Mucosa of stomach (tissue), 1 donor: ENCODE measurements around the gene ATP6V1C2.
"Not testable (repeated sequence)": the region's sequence is repeated elsewhere in the genome, so short reads cannot be mapped to it uniquely, and the experiment has no call there.

Experiments used
- H3K27me3 ChIP-seq: one replicate; pipeline ENCODE4 v1.7.0; 2013; ENCODE audit warnings: mild to moderate bottlenecking, low read length; ENCODE audit not compliant: control insufficient read depth, insufficient read depth
- H3K36me3 ChIP-seq: one replicate; pipeline ENCODE4 v1.7.0; 2013; ENCODE audit warnings: low read length; ENCODE audit not compliant: control insufficient read depth, insufficient read depth
- H3K4me1 ChIP-seq: one replicate; pipeline ENCODE4 v1.7.0; 2013; ENCODE audit warnings: mild to moderate bottlenecking, low read length; ENCODE audit not compliant: control insufficient read depth, insufficient read depth
- H3K4me3 ChIP-seq: one replicate; pipeline ENCODE4 v1.7.0; 2013; ENCODE audit warnings: low read length
- H3K9ac ChIP-seq: one replicate; pipeline ENCODE4 v1.7.0; 2013; ENCODE audit warnings: mild to moderate bottlenecking, low read length, moderate library complexity
- H3K9me3 ChIP-seq: one replicate; pipeline ENCODE4 v1.7.0; 2013; ENCODE audit warnings: mild to moderate bottlenecking, low read length, moderate library complexity; ENCODE audit not compliant: control insufficient read depth
- donor health status: Pancreatic carcinoma.

Gene ATP6V1C2

GRCh38 chr2:10773821-10774341 is 52.5 kb downstream of the ATP6V1C2 start:
- Histone ChIP-seq H3K4me3 (no peak overlapping the region), H3K36me3 (no peaks in the 10 kb centered on the region), H3K9ac (no peak overlapping the region), H3K27me3 (no peaks in the 10 kb centered on the region), H3K9me3 (no peaks in the 10 kb centered on the region), H3K4me1 (peaks cover 8% of the 10 kb centered on the region)

- H3K4me1 ChIP-seq: peaks cover 8% of the 10 kb centered on the region
- H3K9me3 ChIP-seq: no peaks in the 10 kb centered on the region
- no peak overlapping the region for H3K4me3 ChIP-seq
- H3K36me3 ChIP-seq: no peaks in the 10 kb centered on the region
- no peaks in the 10 kb centered on the region for H3K27me3 ChIP-seq
- H3K9ac ChIP-seq: no peak overlapping the region
Measured at GRCh38 chr2:10774394-10774793, 53.0 kb downstream of the ATP6V1C2 start.

- Histone ChIP-seq H3K4me1 (peaks cover 8% of the 10 kb centered on the region), H3K36me3 (no peaks in the 10 kb centered on the region), H3K27me3 (no peaks in the 10 kb centered on the region), H3K9ac (no peak overlapping the region), H3K4me3 (no peak overlapping the region), H3K9me3 (no peaks in the 10 kb centered on the region)
Measured at GRCh38 chr2:10775021-10775780, 53.8 kb downstream of the ATP6V1C2 start.

- Histone ChIP-seq H3K9me3 (no peaks in the 10 kb centered on the region), H3K4me1 (peaks cover 8% of the 10 kb centered on the region), H3K4me3 (no peak overlapping the region), H3K36me3 (no peaks in the 10 kb centered on the region), H3K27me3 (no peaks in the 10 kb centered on the region), H3K9ac (no peak overlapping the region)
Measured at GRCh38 chr2:10775831-10776230, 54.4 kb downstream of the ATP6V1C2 start.

- H3K4me3 ChIP-seq: no peak overlapping the region
- no peaks in the 10 kb centered on the region for H3K9me3 ChIP-seq
- no peaks in the 10 kb centered on the region for H3K27me3 ChIP-seq
- H3K9ac ChIP-seq: no peak overlapping the region
- no peaks in the 10 kb centered on the region for H3K36me3 ChIP-seq
- peaks cover 8% of the 10 kb centered on the region for H3K4me1 ChIP-seq
Measured at GRCh38 chr2:10776231-10776977, 55.0 kb downstream of the ATP6V1C2 start.

- Histone ChIP-seq H3K9ac (no peak overlapping the region), H3K4me1 (peaks cover 8% of the 10 kb centered on the region), H3K9me3 (no peaks in the 10 kb centered on the region), H3K36me3 (no peaks in the 10 kb centered on the region), H3K4me3 (no peak overlapping the region), H3K27me3 (no peaks in the 10 kb centered on the region)
Measured at GRCh38 chr2:10777111-10777841, 55.8 kb downstream of the ATP6V1C2 start.

- no peak overlapping the region for H3K4me3 ChIP-seq
- peaks cover 8% of the 10 kb centered on the region for H3K4me1 ChIP-seq
- H3K36me3 ChIP-seq: no peaks in the 10 kb centered on the region
- H3K27me3 ChIP-seq: no peaks in the 10 kb centered on the region
- no peak overlapping the region for H3K9ac ChIP-seq
- no peaks in the 10 kb centered on the region for H3K9me3 ChIP-seq
Measured at GRCh38 chr2:10777842-10778723, 56.7 kb downstream of the ATP6V1C2 start.

GRCh38 chr2:10778724-10779115 is 57.3 kb downstream of the ATP6V1C2 start:
- H3K4me1 ChIP-seq: peaks cover 8% of the 10 kb centered on the region
- H3K4me3 ChIP-seq: no peak overlapping the region
- H3K36me3 ChIP-seq: no peaks in the 10 kb centered on the region
- H3K27me3 ChIP-seq: no peaks in the 10 kb centered on the region
- no peaks in the 10 kb centered on the region for H3K9me3 ChIP-seq
- no peak overlapping the region for H3K9ac ChIP-seq

- Histone ChIP-seq H3K27me3 (no peaks in the 10 kb centered on the region), H3K4me3 (no peak overlapping the region), H3K9ac (no peak overlapping the region), H3K4me1 (peaks cover 3% of the 10 kb centered on the region), H3K9me3 (no peaks in the 10 kb centered on the region), H3K36me3 (no peaks in the 10 kb centered on the region)
Measured at GRCh38 chr2:10779776-10780490, 58.5 kb downstream of the ATP6V1C2 start.

- no peak overlapping the region for H3K9ac ChIP-seq
- no peaks in the 10 kb centered on the region for H3K36me3 ChIP-seq
- no peak overlapping the region for H3K4me3 ChIP-seq
- no peaks in the 10 kb centered on the region for H3K9me3 ChIP-seq
- H3K4me1 ChIP-seq: no peaks in the 10 kb centered on the region
- H3K27me3 ChIP-seq: no peaks in the 10 kb centered on the region
Measured at GRCh38 chr2:10780491-10780820, 59.0 kb downstream of the ATP6V1C2 start.

GRCh38 chr2:10780821-10781220 is 59.4 kb downstream of the ATP6V1C2 start:
- not testable (repeated sequence) for H3K4me1 ChIP-seq, H3K9me3 ChIP-seq, H3K9ac ChIP-seq, H3K36me3 ChIP-seq, H3K4me3 ChIP-seq, H3K27me3 ChIP-seq
